GM19099 (cell line): ENCODE data around the gene EIF2D.

Source experiments
- POLR2A ChIP-seq: IDR thresholded peaks from 3 replicates; pipeline ENCODE4 v1.6.1; 2011; ENCODE audit warnings: low read depth; ENCODE audit not compliant: insufficient read length; ENCODE audit errors: extremely low read depth

EIF2D gene

GRCh38 chr1:206600527-206600926 is 11.7 kb downstream of the EIF2D start:
- no peak for TF ChIP-seq POLR2A

- no peak for TF ChIP-seq POLR2A
These were observed 16.0 kb downstream of the EIF2D start for GRCh38 chr1:206596319-206596666.

GRCh38 chr1:206595581-206596318 is 16.5 kb downstream of the EIF2D start:
- no peak for TF ChIP-seq POLR2A

- TF ChIP-seq POLR2A: no peak
These were observed 18.8 kb downstream of the EIF2D start for GRCh38 chr1:206593351-206593925.

GRCh38 chr1:206591696-206592095 is 20.6 kb downstream of the EIF2D start:
- TF ChIP-seq POLR2A: no peak

- TF ChIP-seq POLR2A: no peak
These were observed 21.0 kb downstream of the EIF2D start for GRCh38 chr1:206591226-206591625.

- TF ChIP-seq POLR2A: peak; percentile 7
These were observed 22.1 kb downstream of the EIF2D start for GRCh38 chr1:206590025-206590758.

- no peak for TF ChIP-seq POLR2A
These were observed 23.1 kb downstream of the EIF2D start for GRCh38 chr1:206589206-206589605.

GRCh38 chr1:206588492-206588891 is 23.8 kb downstream of the EIF2D start:
- TF ChIP-seq POLR2A: no peak

- TF ChIP-seq POLR2A: peak; percentile 9
These were observed 24.4 kb downstream of the EIF2D start for GRCh38 chr1:206587904-206588303.

GRCh38 chr1:206586501-206587445 is 25.5 kb downstream of the EIF2D start:
- no peak for TF ChIP-seq POLR2A

GRCh38 chr1:206584683-206585082 is 27.6 kb downstream of the EIF2D start:
- TF ChIP-seq POLR2A: no peak

GRCh38 chr1:206583707-206584648 is 28.3 kb downstream of the EIF2D start:
- TF ChIP-seq POLR2A: no peak
